ENCODE results near the gene TRAK1. TPM values are rescaled to one million over a fixed set of nuclear protein-coding genes. Genes with fewer than 3 reads are reported as not detected.

The TRAK1 gene
- total RNA-seq, 1 donor from 2014 or later: 323 TPM

GRCh38 chr3:42066516-42067181 lies 24.5 kb upstream of the TRAK1 start:
- intact Hi-C loops (cut with micrococcal nuclease): no loop called here
- DNase-seq (no peak), ATAC-seq (peak; percentile 36)

GRCh38 chr3:42067326-42067725 lies 23.8 kb upstream of the TRAK1 start:
- ATAC-seq: peak; percentile 57
- DNase-seq: no peak
- intact Hi-C loops (cut with micrococcal nuclease): no loop called here

GRCh38 chr3:42068303-42069088 lies 22.7 kb upstream of the TRAK1 start:
- no peak for ATAC-seq

GRCh38 chr3:42070089-42070488 lies 21.1 kb upstream of the TRAK1 start:
- no peak for ATAC-seq
- intact Hi-C loops (cut with micrococcal nuclease): no loop called here

More at GRCh38 chr3:42068303-42069088, 22.7 kb upstream of the TRAK1 start:
- intact Hi-C loops (cut with micrococcal nuclease): no loop called here
- DNase-seq: no peak

DNA sequence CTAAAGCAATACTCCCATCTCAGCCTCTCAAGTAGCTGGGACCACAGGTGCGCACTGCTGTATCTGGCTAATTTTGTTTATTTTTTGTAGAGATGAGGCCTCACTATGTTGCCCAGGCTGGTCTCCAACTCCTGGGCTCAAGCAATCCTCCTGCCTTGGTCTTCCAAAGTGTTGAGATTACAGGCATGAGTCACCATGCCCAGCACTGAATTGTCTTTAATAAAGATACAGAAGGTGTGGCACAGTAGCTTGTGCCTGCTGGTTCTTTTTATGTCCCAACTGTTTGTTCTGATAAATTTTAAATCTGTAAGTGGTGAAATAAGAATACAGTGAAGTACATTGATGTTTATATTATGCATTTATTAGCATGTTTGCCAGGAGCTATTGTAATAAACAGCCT lies 20.6 kb upstream of the TRAK1 start:
- intact Hi-C loops (cut with micrococcal nuclease): no loop called here
- DNase-seq (no peak), ATAC-seq (no peak)

More at GRCh38 chr3:42070089-42070488, 21.1 kb upstream of the TRAK1 start:
- no peak for DNase-seq

DNA sequence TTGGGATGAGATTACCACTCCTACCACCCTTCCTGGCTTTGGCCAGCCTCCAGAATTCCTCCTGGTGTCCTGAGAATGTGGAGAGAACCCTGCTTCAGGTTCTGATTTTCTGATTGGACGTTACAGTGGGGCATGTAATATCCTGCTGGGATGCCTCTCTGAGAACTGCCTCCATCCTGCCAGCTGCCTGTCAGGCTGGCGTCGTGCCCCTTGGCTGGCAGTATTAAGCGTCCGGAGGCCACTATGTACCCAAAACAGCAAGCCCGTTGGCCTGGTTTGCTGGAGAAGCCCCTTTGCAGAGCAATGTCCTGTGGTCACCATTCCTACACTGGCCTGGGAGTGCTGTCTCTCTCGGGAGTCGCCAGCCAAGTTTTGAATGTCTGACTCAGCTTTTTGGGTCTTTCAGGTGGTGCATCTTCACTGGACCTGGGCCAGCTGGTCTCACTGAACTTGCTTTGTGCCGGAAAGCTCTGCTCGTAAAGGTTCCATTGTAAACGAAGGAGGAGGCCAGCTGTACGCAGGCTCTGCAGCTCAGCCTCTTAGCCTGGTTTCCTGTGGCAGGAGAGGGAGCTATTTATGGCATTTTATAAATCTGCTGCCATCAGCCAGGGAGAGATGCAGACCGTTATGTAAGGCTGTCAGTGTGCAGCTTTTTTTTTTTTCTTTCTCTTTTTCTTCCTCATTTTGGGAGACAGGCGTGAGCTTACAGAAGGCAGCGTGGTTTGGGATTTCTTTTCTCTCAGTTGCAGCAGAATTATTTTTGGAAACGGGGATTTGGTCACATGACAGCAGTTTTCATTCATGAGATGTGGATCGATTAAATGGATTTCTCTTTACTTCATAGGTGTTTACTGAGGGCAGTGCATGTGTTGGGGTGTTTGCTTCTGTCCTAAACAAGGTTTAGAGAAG lies 19.0 kb upstream of the TRAK1 start:
- ATAC-seq (peak; percentile 79), DNase-seq (peak; percentile 88)
- intact Hi-C loops (cut with micrococcal nuclease): no loop called here

- ATAC-seq: peak; percentile 11
- intact Hi-C loops (cut with micrococcal nuclease): no loop called here
- DNase-seq: no peak
Measured at GRCh38 chr3:42072831-42073301, 18.3 kb upstream of the TRAK1 start.

- intact Hi-C loops (cut with micrococcal nuclease): no loop called here
- DNase-seq (peak; percentile 67), ATAC-seq (peak; percentile 58)
Measured at GRCh38 chr3:42077785-42078184, 13.4 kb upstream of the TRAK1 start.

- ATAC-seq: no peak
- DNase-seq: no peak
- intact Hi-C loops (cut with micrococcal nuclease): no loop called here
Measured at GRCh38 chr3:42078677-42079076, 12.5 kb upstream of the TRAK1 start.

DNA sequence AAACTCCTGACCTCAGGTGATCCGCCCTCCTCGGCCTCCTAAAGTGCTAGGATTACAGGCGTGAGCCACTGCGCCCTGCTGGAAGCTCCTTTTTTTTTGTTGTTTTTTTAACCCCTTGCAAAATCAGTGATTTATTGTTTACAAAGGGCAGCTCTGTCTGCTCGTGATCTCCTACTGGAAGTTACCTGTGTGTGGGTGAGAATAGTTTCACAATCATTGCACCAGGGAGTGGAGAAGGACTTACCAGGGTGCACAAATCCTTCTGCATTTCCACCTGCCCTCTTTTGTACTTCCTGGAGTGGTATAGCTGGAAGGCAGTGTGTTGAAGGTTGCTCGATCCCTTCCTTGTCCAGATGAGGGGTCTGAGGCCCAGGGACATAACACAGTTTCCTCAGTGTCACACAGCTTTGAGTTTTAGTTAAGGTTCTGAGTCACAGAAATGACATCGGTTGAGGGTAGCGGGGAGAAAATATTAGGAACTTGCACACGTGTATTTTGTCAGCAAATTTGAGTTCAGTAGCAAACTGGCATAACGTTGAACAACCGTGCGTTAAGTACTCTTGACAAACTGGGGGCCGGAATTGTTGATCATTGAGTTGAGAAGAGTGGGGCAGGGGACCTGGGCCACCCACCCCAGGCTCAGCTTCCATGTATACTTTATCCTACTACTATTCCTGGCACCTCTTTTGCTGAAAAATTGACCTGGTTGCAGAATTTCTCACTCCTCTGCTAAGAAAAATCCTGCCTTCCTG lies 11.3 kb upstream of the TRAK1 start:
- ATAC-seq (no peak), DNase-seq (no peak)
- intact Hi-C loops (cut with micrococcal nuclease): no loop called here

GRCh38 chr3:42080453-42080872 lies 10.7 kb upstream of the TRAK1 start:
- ATAC-seq: peak; percentile 47

GRCh38 chr3:42081838-42082473 lies 9.2 kb upstream of the TRAK1 start:
- no peak for DNase-seq
- no peak for ATAC-seq
- intact Hi-C loops (cut with micrococcal nuclease): no loop called here

More at GRCh38 chr3:42080453-42080872, 10.7 kb upstream of the TRAK1 start:
- intact Hi-C loops (cut with micrococcal nuclease): no loop called here
- DNase-seq: no peak

DNA sequence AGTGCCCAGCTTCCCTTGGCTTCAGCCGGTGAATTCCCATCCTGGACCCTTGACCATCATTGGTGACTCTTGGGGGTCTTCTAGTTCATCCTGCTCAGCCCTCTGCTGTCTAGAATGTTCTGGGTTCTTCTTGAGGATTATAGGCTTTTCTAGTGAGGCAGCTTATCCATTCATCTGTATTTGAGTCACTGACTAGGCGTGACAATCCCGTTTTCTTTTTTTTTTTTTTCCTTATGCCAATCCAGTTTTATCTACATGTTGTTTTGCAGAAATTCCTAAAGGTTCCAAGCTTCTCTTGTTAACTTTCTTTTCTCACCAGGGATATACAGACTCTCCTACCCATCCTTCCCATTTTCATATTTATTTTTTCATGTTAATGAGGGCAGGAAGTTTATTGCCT lies 6.6 kb upstream of the TRAK1 start:
- DNase-seq (no peak), ATAC-seq (no peak)
- intact Hi-C loops (cut with micrococcal nuclease): no loop called here

DNA sequence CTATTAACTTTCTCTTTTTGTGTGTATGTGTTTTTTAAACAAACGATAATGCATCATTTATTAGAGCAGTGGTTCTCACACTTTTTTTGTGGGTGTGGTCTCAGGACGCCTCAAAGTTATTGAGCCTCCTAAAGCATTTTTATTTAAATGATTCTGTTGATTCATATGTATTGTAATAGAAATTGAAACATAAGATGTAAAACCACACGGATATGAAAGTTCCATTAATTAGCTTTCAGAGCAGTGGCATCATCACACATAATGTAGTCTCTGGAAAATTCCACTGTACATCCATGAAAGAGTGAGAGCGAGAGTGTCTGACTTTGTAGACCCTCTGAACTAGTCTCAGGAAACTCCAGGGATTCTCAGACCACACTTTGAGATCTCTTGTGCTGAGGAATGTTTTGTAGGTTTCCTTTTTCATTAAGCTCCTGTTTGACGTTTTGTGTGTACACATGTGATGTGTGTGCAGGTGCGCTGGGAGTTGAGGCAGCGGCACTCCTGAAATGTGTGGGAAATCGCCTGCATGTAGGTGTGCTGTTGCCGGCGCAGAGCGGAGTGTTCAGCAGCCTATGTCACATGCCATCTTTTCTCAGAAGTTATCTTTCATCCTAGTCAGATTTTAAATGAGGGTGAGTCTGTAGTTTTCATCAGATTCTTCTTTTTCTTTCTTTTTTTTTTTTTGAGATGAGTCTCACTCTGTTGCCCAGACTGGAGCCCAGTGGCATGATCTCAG lies 5.3 kb upstream of the TRAK1 start:
- intact Hi-C loops (cut with micrococcal nuclease): no loop called here
- DNase-seq: no peak

GRCh38 chr3:42088803-42089530 lies 2.2 kb upstream of the TRAK1 start:
- intact Hi-C loops (cut with micrococcal nuclease): no loop called here

More for the DNA sequence above, 5.3 kb upstream of the TRAK1 start:
- ATAC-seq: no peak

DNA sequence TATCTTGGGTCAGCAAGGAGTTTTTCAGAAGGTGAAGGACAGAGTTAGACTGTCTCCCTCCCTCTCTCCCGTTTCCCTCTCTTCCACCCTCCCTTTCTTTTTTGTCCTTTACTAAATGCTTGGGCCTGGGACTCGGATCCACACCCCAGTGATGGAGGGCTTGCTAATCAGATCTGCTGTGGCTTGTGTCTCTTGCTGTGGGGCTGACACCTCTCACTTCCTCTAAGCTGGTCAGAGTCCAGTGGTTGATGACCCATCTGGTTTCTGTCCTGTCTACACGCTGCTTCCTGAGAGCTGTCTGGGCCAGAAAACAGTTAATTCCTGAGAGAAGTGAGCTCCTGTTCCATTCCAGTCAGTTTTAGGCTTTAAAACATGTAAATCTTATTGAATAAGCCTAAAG lies 849 bp downstream of the TRAK1 start:
- no peak for DNase-seq
- ATAC-seq: no peak
- intact Hi-C loops (cut with micrococcal nuclease): loop anchor here (10.0 kb wide), 1 partner anchor 77 kb away; no protein-coding TSS in a partner anchor

More at GRCh38 chr3:42088803-42089530, 2.2 kb upstream of the TRAK1 start:
- DNase-seq (no peak), ATAC-seq (no peak)

DNA sequence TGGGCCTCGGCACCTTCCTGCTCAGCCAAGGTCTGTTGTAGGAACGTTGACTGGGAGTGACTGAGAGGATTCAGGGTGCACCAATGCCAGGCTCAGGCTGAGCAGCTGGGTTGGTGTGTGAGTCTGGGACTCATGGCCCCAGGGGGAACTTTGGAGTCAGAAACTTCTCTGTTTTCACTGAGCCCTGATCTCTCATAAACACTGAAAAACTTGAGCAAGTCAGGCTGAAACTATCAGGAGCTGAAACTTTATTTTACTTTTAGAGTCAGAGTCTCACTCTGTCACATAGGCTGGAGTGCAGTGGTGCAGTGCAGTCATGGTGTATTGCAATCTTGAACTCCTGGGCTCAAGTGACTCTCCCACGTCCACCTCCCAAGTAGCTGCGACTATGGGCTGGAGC lies 3.0 kb downstream of the TRAK1 start:
- no peak for DNase-seq
- no peak for ATAC-seq
- intact Hi-C loops (cut with micrococcal nuclease): loop anchor here (10.0 kb wide), 1 partner anchor 79 kb away; no protein-coding TSS in a partner anchor
